ENCODE results near the gene ARIH1. TPM values are rescaled to one million over a fixed set of nuclear protein-coding genes. Genes with fewer than 3 reads are reported as not detected.

Gene ARIH1
- total and polyA plus RNA-seq, 2 of the 8 experiments (the other 6 are each of a cell fraction or from before 2014, with no cell fraction given) = 32.7 to 179 TPM

DNA sequence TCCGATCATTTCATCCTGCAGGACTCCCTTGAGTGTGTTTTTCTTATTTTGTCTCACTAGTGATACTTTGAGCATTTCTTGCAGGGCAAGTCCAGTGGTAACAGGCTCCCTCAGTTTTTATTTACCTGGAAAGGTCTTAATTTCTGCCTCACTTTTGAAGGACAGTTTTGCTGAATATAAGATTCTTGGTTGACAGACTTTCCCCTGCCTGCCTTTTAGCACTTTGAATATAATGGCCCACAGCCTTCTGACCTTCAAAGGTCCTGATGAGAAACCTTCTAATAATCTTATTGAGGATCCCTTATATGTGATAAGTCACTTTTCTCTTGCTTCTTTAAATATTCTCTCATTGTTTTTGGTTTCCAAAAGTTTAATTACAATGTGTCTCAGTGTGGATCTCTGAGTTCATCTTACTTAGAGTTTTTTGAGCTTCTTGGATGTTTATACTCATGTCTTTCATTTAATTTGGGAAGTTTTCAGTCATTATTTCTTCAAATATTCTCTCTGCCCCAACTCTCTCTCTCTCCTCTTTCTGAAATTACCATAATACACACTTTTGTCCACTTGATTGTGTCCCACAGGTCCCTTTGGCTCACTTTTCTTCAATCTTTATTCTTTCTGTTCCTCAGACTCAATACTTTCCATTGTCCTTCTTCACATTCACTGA lies 36.3 kb upstream of the ARIH1 start (continued):
- TF ChIP-seq, protein P1, sequence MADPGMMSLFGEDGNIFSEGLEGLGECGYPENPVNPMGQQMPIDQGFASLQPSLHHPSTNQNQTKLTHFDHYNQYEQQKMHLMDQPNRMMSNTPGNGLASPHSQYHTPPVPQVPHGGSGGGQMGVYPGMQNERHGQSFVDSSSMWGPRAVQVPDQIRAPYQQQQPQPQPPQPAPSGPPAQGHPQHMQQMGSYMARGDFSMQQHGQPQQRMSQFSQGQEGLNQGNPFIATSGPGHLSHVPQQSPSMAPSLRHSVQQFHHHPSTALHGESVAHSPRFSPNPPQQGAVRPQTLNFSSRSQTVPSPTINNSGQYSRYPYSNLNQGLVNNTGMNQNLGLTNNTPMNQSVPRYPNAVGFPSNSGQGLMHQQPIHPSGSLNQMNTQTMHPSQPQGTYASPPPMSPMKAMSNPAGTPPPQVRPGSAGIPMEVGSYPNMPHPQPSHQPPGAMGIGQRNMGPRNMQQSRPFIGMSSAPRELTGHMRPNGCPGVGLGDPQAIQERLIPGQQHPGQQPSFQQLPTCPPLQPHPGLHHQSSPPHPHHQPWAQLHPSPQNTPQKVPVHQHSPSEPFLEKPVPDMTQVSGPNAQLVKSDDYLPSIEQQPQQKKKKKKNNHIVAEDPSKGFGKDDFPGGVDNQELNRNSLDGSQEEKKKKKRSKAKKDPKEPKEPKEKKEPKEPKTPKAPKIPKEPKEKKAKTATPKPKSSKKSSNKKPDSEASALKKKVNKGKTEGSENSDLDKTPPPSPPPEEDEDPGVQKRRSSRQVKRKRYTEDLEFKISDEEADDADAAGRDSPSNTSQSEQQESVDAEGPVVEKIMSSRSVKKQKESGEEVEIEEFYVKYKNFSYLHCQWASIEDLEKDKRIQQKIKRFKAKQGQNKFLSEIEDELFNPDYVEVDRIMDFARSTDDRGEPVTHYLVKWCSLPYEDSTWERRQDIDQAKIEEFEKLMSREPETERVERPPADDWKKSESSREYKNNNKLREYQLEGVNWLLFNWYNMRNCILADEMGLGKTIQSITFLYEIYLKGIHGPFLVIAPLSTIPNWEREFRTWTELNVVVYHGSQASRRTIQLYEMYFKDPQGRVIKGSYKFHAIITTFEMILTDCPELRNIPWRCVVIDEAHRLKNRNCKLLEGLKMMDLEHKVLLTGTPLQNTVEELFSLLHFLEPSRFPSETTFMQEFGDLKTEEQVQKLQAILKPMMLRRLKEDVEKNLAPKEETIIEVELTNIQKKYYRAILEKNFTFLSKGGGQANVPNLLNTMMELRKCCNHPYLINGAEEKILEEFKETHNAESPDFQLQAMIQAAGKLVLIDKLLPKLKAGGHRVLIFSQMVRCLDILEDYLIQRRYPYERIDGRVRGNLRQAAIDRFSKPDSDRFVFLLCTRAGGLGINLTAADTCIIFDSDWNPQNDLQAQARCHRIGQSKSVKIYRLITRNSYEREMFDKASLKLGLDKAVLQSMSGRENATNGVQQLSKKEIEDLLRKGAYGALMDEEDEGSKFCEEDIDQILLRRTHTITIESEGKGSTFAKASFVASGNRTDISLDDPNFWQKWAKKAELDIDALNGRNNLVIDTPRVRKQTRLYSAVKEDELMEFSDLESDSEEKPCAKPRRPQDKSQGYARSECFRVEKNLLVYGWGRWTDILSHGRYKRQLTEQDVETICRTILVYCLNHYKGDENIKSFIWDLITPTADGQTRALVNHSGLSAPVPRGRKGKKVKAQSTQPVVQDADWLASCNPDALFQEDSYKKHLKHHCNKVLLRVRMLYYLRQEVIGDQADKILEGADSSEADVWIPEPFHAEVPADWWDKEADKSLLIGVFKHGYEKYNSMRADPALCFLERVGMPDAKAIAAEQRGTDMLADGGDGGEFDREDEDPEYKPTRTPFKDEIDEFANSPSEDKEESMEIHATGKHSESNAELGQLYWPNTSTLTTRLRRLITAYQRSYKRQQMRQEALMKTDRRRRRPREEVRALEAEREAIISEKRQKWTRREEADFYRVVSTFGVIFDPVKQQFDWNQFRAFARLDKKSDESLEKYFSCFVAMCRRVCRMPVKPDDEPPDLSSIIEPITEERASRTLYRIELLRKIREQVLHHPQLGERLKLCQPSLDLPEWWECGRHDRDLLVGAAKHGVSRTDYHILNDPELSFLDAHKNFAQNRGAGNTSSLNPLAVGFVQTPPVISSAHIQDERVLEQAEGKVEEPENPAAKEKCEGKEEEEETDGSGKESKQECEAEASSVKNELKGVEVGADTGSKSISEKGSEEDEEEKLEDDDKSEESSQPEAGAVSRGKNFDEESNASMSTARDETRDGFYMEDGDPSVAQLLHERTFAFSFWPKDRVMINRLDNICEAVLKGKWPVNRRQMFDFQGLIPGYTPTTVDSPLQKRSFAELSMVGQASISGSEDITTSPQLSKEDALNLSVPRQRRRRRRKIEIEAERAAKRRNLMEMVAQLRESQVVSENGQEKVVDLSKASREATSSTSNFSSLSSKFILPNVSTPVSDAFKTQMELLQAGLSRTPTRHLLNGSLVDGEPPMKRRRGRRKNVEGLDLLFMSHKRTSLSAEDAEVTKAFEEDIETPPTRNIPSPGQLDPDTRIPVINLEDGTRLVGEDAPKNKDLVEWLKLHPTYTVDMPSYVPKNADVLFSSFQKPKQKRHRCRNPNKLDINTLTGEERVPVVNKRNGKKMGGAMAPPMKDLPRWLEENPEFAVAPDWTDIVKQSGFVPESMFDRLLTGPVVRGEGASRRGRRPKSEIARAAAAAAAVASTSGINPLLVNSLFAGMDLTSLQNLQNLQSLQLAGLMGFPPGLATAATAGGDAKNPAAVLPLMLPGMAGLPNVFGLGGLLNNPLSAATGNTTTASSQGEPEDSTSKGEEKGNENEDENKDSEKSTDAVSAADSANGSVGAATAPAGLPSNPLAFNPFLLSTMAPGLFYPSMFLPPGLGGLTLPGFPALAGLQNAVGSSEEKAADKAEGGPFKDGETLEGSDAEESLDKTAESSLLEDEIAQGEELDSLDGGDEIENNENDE (IDR thresholded peaks at IDR 0.05; ENCODE audit: insufficient replicate concordance, low read length) = no peak
- TF ChIP-seq CREB1 (IDR thresholded peaks at IDR 0.05) (no peak), CBX5 (IDR thresholded peaks at IDR 0.05; ENCODE audit: low read depth, low read length) (no peak), EZH2 (IDR thresholded peaks at IDR 0.05; ENCODE audit: low read depth, low read length, severe bottlenecking) (no peak), SUZ12 (IDR thresholded peaks at IDR 0.05; ENCODE audit: low read length) (no peak), NRF1 (IDR thresholded peaks at IDR 0.05; ENCODE audit: low read depth, low read length) (no peak), RAD21 (IDR thresholded peaks at IDR 0.05 in 1 of 2, conservative IDR thresholded peaks at IDR 0.05 in 1 of 2; ENCODE audit: low read depth in 2 of 2, low read length in 2 of 2) (no peak)
- TF ChIP-seq, protein P2, sequence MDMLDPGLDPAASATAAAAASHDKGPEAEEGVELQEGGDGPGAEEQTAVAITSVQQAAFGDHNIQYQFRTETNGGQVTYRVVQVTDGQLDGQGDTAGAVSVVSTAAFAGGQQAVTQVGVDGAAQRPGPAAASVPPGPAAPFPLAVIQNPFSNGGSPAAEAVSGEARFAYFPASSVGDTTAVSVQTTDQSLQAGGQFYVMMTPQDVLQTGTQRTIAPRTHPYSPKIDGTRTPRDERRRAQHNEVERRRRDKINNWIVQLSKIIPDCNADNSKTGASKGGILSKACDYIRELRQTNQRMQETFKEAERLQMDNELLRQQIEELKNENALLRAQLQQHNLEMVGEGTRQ (IDR thresholded peaks at IDR 0.05; ENCODE audit: low read length) = no peak
